IPS-18a (cell line): ENCODE data around the gene FARSB.

Source experiments
- H3K27ac ChIP-seq: one replicate; pipeline ENCODE4 v1.5.1; 2013; ENCODE audit warnings: low read length
- H3K27me3 ChIP-seq: one replicate; pipeline ENCODE4 v1.6.1; 2013; ENCODE audit warnings: mild to moderate bottlenecking, low read length; ENCODE audit not compliant: control insufficient read depth, insufficient read depth
- H3K36me3 ChIP-seq: one replicate; pipeline ENCODE4 v1.6.1; 2013; ENCODE audit warnings: low read depth, low read length; ENCODE audit not compliant: control insufficient read depth
- H3K4me1 ChIP-seq: one replicate; pipeline ENCODE4 v1.6.1; 2013; ENCODE audit warnings: low read depth, low read length; ENCODE audit not compliant: control insufficient read depth
- H3K4me3 ChIP-seq: one replicate; pipeline ENCODE4 v1.5.1; 2013; ENCODE audit warnings: low read length
- H3K9ac ChIP-seq: one replicate; pipeline ENCODE4 v1.6.1; 2013; ENCODE audit warnings: mild to moderate bottlenecking, low read length, moderate library complexity
- H3K9me3 ChIP-seq: one replicate; pipeline ENCODE4 v1.6.1; 2013; ENCODE audit warnings: low read depth, low read length; ENCODE audit not compliant: control insufficient read depth

The FARSB gene

DNA sequence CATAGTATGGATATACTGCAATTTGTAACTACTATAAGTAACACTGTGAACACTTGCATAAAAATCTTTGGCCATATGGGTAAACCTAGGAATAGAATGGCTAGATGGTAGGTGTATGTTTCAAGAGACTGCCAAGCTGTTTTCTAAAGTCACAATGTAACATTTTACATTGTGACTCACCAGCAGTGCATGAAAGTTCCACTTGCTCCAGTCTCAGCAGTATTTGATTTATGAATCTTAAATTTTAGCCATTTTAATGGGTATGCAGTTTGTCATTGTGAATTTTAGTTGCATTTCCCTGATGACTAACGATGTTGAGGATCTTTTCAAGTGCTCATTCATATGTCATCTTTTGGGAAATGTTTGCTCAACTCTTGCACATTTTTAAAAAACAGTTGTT lies 86.1 kb downstream of the FARSB start:
- Histone ChIP-seq H3K36me3 (peaks cover 9% of the 10 kb centered on the region), H3K27ac (no peak overlapping the region), H3K4me1 (no peaks in the 10 kb centered on the region), H3K4me3 (no peak overlapping the region), H3K9me3 (no peaks in the 10 kb centered on the region), H3K27me3 (no peaks in the 10 kb centered on the region), H3K9ac (no peak overlapping the region)

GRCh38 chr2:222568865-222569264 lies 87.0 kb downstream of the FARSB start:
- H3K4me3 ChIP-seq: no peak overlapping the region
- no peaks in the 10 kb centered on the region for H3K4me1 ChIP-seq
- H3K9me3 ChIP-seq: no peaks in the 10 kb centered on the region
- H3K27me3 ChIP-seq: no peaks in the 10 kb centered on the region
- no peak overlapping the region for H3K27ac ChIP-seq
- H3K9ac ChIP-seq: no peak overlapping the region
- H3K36me3 ChIP-seq: peaks cover 9% of the 10 kb centered on the region

GRCh38 chr2:222566229-222566628 lies 89.7 kb downstream of the FARSB start:
- H3K4me1 ChIP-seq: no peaks in the 10 kb centered on the region
- no peaks in the 10 kb centered on the region for H3K9me3 ChIP-seq
- H3K4me3 ChIP-seq: no peak overlapping the region
- peaks cover 4% of the 10 kb centered on the region for H3K36me3 ChIP-seq
- H3K27me3 ChIP-seq: no peaks in the 10 kb centered on the region
- H3K27ac ChIP-seq: no peak overlapping the region
- no peak overlapping the region for H3K9ac ChIP-seq

- H3K27ac ChIP-seq: no peak overlapping the region
- H3K4me3 ChIP-seq: no peak overlapping the region
- no peaks in the 10 kb centered on the region for H3K4me1 ChIP-seq
- H3K9ac ChIP-seq: no peak overlapping the region
- H3K9me3 ChIP-seq: no peaks in the 10 kb centered on the region
- no peaks in the 10 kb centered on the region for H3K27me3 ChIP-seq
- H3K36me3 ChIP-seq: no peaks in the 10 kb centered on the region
Observed at GRCh38 chr2:222563936-222564335, 92.0 kb downstream of the FARSB start.

DNA sequence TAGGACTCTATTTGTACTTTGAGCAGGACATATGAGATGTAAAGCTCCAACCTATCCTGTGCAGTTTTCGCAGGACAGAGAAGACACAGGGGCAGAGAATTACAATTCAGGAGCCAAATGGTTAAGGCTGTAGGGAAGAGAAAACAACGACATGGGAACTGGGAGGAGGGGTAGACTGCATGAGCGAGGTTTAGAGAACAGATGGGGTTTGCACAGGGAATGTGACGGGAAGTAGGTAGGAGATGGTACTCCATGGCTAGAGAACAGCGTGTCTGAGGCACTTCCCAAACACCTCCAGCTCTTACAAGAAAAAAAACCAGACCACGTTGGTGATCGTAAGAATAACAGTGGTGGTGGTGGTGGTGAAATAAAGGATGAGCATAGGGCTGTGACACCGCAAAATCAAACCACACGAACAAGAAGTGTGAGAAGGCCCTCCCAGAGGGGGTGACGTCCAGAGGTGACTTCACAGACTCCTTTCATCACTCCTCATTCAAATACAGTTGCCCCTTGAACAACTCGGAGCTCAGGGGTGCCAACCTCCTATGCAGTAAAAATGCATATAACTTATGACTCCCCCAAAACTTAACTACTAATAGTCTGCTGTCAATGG lies 92.7 kb downstream of the FARSB start:
- H3K36me3 ChIP-seq: no peaks in the 10 kb centered on the region
- H3K9ac ChIP-seq: no peak overlapping the region
- H3K4me1 ChIP-seq: no peaks in the 10 kb centered on the region
- no peaks in the 10 kb centered on the region for H3K9me3 ChIP-seq
- no peak overlapping the region for H3K4me3 ChIP-seq
- H3K27ac ChIP-seq: no peak overlapping the region
- H3K27me3 ChIP-seq: no peaks in the 10 kb centered on the region

DNA sequence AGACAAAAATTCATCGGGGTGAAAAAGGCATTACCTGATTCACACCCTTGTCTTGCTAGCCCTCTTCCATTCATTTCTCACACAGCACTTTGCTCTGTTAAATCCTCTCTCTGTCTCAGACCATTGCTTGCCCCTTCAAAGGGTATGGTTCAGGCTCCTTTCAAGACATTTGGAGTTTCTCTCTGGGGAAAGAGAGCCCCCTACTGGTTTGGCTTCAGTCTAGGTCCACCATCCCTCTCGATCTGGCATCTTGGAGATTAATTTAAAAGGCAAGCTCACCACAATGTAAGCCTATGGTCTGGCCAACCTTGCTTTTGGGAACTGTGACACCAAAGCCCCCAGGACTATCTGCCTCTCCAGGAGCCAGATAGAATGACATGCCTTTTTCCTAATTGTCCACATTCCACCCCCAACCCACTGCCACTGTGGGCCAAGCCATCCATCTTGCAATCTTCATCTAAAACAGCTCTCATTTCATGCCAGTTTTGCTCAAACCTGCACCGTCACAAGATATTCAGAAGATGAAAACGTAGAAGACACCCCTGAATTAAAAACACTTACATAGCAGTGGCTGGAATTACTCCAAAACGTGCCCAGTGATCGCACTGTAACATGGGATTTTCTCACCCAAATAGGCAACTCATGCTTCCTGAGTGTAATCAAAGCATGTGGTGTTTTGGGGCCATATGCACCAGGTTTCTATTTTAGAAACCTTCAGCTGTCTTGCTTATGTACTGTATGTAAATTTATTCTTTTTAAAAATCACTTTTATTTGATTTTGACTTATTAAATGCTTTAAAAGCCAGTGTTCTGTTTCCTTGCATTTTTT lies 93.9 kb downstream of the FARSB start:
- H3K36me3 ChIP-seq: no peaks in the 10 kb centered on the region
- no peaks in the 10 kb centered on the region for H3K9me3 ChIP-seq
- H3K4me1 ChIP-seq: no peaks in the 10 kb centered on the region
- H3K4me3 ChIP-seq: no peak overlapping the region
- H3K9ac ChIP-seq: no peak overlapping the region
- no peaks in the 10 kb centered on the region for H3K27me3 ChIP-seq
- no peak overlapping the region for H3K27ac ChIP-seq

- Histone ChIP-seq H3K9ac (no peak overlapping the region), H3K36me3 (no peaks in the 10 kb centered on the region), H3K4me1 (no peaks in the 10 kb centered on the region), H3K4me3 (no peak overlapping the region), H3K9me3 (no peaks in the 10 kb centered on the region), H3K27ac (no peak overlapping the region), H3K27me3 (no peaks in the 10 kb centered on the region)
Observed at GRCh38 chr2:222561151-222561550, 94.7 kb downstream of the FARSB start.

- peaks cover 1% of the 10 kb centered on the region for H3K4me1 ChIP-seq
Observed at GRCh38 chr2:222554517-222554916, 101.4 kb downstream of the FARSB start.

GRCh38 chr2:222548992-222549391 lies 106.9 kb downstream of the FARSB start:
- no peak overlapping the region for H3K27ac ChIP-seq
- H3K4me1 ChIP-seq: peaks cover 21% of the 10 kb centered on the region
- no peak overlapping the region for H3K9ac ChIP-seq
- H3K36me3 ChIP-seq: no peaks in the 10 kb centered on the region
- no peaks in the 10 kb centered on the region for H3K27me3 ChIP-seq
- no peaks in the 10 kb centered on the region for H3K9me3 ChIP-seq
- H3K4me3 ChIP-seq: no peak overlapping the region

More at GRCh38 chr2:222554517-222554916, 101.4 kb downstream of the FARSB start:
- Histone ChIP-seq H3K27me3 (no peaks in the 10 kb centered on the region), H3K4me3 (no peak overlapping the region), H3K27ac (no peak overlapping the region), H3K9me3 (no peaks in the 10 kb centered on the region), H3K36me3 (no peaks in the 10 kb centered on the region), H3K9ac (no peak overlapping the region)

DNA sequence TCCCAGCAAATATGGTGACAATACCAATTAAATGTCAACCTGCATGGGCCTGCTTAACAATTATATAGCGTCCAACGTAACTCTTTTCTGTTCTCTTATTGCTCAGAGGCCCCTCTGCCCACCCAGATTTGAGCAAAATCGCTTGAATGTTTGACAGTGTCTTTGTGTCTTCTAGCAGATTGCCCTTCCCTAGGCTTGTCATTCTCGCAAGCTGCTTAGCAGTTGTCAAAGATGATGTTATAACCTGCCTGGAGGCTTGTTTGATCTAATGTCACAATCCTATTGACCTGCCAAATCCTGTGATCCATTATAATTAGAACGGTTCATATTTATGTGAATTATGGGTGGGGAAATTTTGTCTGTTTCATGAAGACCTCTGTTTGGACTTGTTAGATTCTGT lies 108.8 kb downstream of the FARSB start:
- Histone ChIP-seq H3K27ac (no peak overlapping the region), H3K9me3 (no peaks in the 10 kb centered on the region), H3K9ac (no peak overlapping the region), H3K4me3 (no peak overlapping the region), H3K36me3 (no peaks in the 10 kb centered on the region), H3K4me1 (peaks cover 21% of the 10 kb centered on the region), H3K27me3 (no peaks in the 10 kb centered on the region)

DNA sequence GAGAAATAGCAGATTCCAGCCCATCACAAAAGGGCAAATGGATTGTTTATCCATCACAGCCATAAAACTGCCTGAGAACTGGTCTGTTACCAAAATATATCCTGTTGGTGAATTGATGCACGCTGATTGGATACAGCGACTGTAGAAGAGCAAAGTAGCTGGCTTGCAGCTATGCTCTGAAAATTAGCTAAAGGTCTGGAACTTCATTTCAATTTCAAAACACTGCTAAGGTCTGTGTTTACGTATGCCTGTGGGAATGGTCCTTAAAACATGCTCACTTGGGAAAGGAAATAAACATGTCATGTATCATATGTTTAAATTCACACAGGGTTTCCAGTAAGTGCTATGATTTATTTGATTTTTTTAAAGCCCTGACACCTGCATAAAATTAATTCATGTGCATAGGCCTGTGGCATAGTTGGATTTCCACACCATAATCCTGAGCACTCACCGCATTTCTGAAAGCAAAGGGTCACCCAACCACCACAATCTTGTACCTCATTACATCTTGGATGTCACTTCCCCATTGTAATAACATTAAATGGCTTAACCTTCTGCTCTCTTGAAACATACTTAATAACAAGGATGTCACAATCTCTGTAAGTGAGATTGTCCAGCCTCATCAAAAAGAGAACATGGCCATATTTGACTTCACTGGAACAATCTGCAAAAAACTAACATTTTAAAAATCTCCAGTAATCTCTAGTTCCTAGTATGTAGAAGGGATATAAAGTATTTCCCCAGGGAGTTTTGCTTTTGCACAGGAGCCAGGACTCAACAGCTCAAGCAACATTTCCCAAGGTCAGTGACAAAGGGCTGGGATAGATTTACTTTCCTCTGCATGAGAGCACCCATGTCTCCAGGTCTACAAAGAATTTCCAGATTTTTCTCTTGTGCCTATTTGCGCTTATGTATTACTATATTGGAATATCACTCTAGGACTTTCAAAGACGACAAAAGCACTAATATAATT lies 109.8 kb downstream of the FARSB start:
- Histone ChIP-seq H3K27ac (no peak overlapping the region), H3K36me3 (no peaks in the 10 kb centered on the region), H3K9ac (no peak overlapping the region), H3K27me3 (no peaks in the 10 kb centered on the region), H3K4me1 (peaks cover 21% of the 10 kb centered on the region), H3K9me3 (no peaks in the 10 kb centered on the region), H3K4me3 (no peak overlapping the region)
